WTC11 (cell line): ENCODE measurements around the gene N4BP2L2. TPM values are rescaled to one million over a fixed set of nuclear protein-coding genes. Genes with fewer than 3 reads are reported as not detected.

Experiments
- ATAC-seq: fragments of 200-7000 bp; cut with Tn5 transposase; 2 replicates; pipeline ENCODE4 v1.10.0; 2021; ENCODE audit warnings: mild to moderate bottlenecking, moderate library complexity
- CTCF ChIA-PET: fragments of 300-600 bp; sonication (Branson Sonifier 250); formaldehyde crosslinking; loops from one replicate; lab custom pipeline; 2021; ENCODE audit warnings: antibody characterized with exemption; lab: Charles Lee
- POLR2A ChIA-PET: fragments of 350-600 bp; sonication (Branson Sonifier 250); formaldehyde crosslinking; loops from one replicate; lab custom pipeline; 2021; ENCODE audit warnings: antibody characterized with exemption; lab: Charles Lee
- DNase-seq: peaks from one replicate; pipeline ENCODE4 v3.0.0; 2021; ENCODE audit warnings: low spot score
- H3K27ac Mint-ChIP-seq: 2 replicates; pipeline ENCODE4 v1.8.0; 2021; ENCODE audit warnings: mixed read lengths
- H3K27me3 Mint-ChIP-seq: 2 replicates; pipeline ENCODE4 v1.8.0; 2021; ENCODE audit warnings: low read depth, mild to moderate bottlenecking, moderate library complexity, mixed read lengths
- H3K36me3 Mint-ChIP-seq: 2 replicates; pipeline ENCODE4 v1.8.0; 2021; ENCODE audit warnings: mixed read lengths
- H3K4me1 Mint-ChIP-seq: 2 replicates; pipeline ENCODE4 v1.8.0; 2022; ENCODE audit warnings: mixed read lengths
- H3K4me3 Mint-ChIP-seq: 2 replicates; pipeline ENCODE4 v1.8.0; 2021; ENCODE audit warnings: mild to moderate bottlenecking, moderate library complexity, mixed read lengths
- H3K9me3 Mint-ChIP-seq: 2 replicates; pipeline ENCODE4 v1.8.0; 2021; ENCODE audit warnings: mixed read lengths
- CBFB ChIP-seq: sonication (generic); formaldehyde crosslinking; IDR thresholded peaks from 2 replicates; pipeline ENCODE4 v1.8.1; 2022; ENCODE audit warnings: mild to moderate bottlenecking, low read depth, missing genetic modification reagents
- ELF4 ChIP-seq: sonication (generic); formaldehyde crosslinking; IDR thresholded peaks from 2 replicates; pipeline ENCODE4 v1.8.1; 2022; ENCODE audit warnings: low read depth, mild to moderate bottlenecking, moderate library complexity, missing genetic modification reagents
- EMX1 ChIP-seq: fragments of 250-450 bp; sonication (Bioruptor Pico); IDR thresholded peaks from 2 replicates; pipeline ENCODE4 v1.8.0; 2021; ENCODE audit warnings: mild to moderate bottlenecking
- NR2C2 ChIP-seq: sonication (generic); formaldehyde crosslinking; IDR thresholded peaks from 2 replicates; pipeline ENCODE4 v1.8.0; 2022; ENCODE audit warnings: mild to moderate bottlenecking, missing genetic modification reagents
- NR3C1 ChIP-seq: sonication (generic); formaldehyde crosslinking; conservative IDR thresholded peaks from 2 replicates; pipeline ENCODE4 v1.8.1; 2023; ENCODE audit warnings: low read depth, mild to moderate bottlenecking, missing genetic modification reagents
- OVOL2 ChIP-seq: fragments of 250-450 bp; sonication (Bioruptor Pico); IDR thresholded peaks from 2 replicates; pipeline ENCODE4 v1.9.0; 2021; ENCODE audit warnings: mild to moderate bottlenecking, borderline replicate concordance
- PREB ChIP-seq: sonication (generic); formaldehyde crosslinking; IDR thresholded peaks from 2 replicates; pipeline ENCODE4 v1.8.1; 2022; ENCODE audit warnings: mild to moderate bottlenecking, missing genetic modification reagents, moderate library complexity, borderline replicate concordance
- TEAD4 ChIP-seq: sonication (generic); formaldehyde crosslinking; IDR thresholded peaks from 2 replicates; pipeline ENCODE4 v1.8.0; 2022; ENCODE audit warnings: mild to moderate bottlenecking, missing genetic modification reagents
- ZBTB43 ChIP-seq: sonication (generic); formaldehyde crosslinking; IDR thresholded peaks from 2 replicates; pipeline ENCODE4 v1.8.1; 2023; ENCODE audit warnings: mild to moderate bottlenecking, missing genetic modification reagents
- ZNF121 ChIP-seq: sonication (generic); formaldehyde crosslinking; IDR thresholded peaks from 2 replicates; pipeline ENCODE4 v1.8.0; 2023; ENCODE audit warnings: missing genetic modification reagents
- ZNF232 ChIP-seq: sonication (generic); formaldehyde crosslinking; IDR thresholded peaks from 2 replicates; pipeline ENCODE4 v1.8.0; 2022; ENCODE audit warnings: mild to moderate bottlenecking, missing genetic modification reagents
- total RNA-seq: library from RNA; stranded (reverse); gene quantifications from 3 replicates; pipeline ENCODE4 v1.2.3, GENCODE V29; 2021
- TF ChIP-seq, protein P1 (sequence below): fragments of 250-450 bp; sonication (Bioruptor Pico); conservative IDR thresholded peaks from 2 replicates; pipeline ENCODE4 v1.9.0; 2021; ENCODE audit warnings: mild to moderate bottlenecking
- TF ChIP-seq, protein P2 (sequence below): fragments of 250-450 bp; sonication (Bioruptor Pico); IDR thresholded peaks from 2 replicates; pipeline ENCODE4 v1.9.0; 2021; ENCODE audit warnings: mild to moderate bottlenecking

N4BP2L2 gene
- total RNA-seq, 1 experiment from 2014 or later, result 68.9 TPM

GRCh38 chr13:32496599-32497160 is 41.9 kb downstream of the N4BP2L2 start:
- Mint-ChIP-seq H3K9me3 (no peaks in the 10 kb centered on the region), H3K27me3 (no peaks in the 10 kb centered on the region), H3K36me3 (0 out of 2 replicates have a peak, but pooled peaks cover 2% of the 10 kb centered on the region), H3K27ac (no peak overlapping the region), H3K4me3 (no peak overlapping the region), H3K4me1 (no peaks in the 10 kb centered on the region)
- ChIA-PET POLR2A (no interaction called here), CTCF (no interaction called here)
- no peak for DNase-seq
- ATAC-seq, result no peak
- no peak for TF ChIP-seq CBFB
- TF ChIP-seq NR2C2, result no peak
- TF ChIP-seq, protein P1, sequence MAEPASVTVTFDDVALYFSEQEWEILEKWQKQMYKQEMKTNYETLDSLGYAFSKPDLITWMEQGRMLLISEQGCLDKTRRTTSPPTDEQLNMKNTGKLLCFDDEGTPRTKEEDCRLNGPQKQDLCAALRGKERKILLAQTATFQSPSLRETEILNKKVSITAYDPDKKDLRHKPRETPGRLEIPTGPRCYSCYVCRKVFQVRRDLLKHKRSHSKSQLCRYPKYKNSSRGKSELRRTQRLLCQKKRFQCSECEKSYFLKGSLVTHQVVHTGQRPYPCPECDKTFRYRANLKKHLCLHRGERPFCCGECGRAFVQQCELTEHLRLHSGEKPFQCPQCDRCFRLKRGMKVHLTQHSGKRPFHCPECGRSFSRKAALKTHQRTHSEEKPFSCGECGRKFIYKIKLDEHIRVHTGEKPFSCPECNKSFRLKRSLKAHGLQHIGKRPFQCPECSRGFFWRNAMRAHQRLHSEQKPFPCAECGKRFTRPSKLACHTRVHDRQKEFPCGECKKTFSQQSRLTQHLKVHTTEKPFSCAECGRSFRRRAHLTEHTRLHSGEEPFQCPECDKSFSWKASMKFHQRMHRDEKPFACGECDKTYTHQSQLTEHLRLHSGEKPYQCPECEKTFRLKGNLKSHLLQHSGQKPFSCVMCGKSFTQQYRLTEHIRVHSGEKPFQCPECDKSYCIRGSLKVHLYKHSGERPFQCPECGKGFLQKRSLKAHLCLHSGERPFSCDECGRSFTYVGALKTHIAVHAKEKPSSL (CRISPR knock-in tag), result no peak
- TF ChIP-seq ELF4 (CRISPR knock-in tag), result no peak
- TF ChIP-seq ZNF121 (CRISPR knock-in tag), result no peak
- TF ChIP-seq NR3C1 (CRISPR knock-in tag), result no peak
- TF ChIP-seq ZBTB43 (CRISPR knock-in tag), result no peak
- TF ChIP-seq, all 79 proteins: peak for 0

- Mint-ChIP-seq H3K27ac (no peak overlapping the region), H3K4me3 (no peak overlapping the region), H3K27me3 (no peaks in the 10 kb centered on the region), H3K36me3 (no peaks in the 10 kb centered on the region), H3K4me1 (no peaks in the 10 kb centered on the region), H3K9me3 (no peaks in the 10 kb centered on the region)
- no peak for TF ChIP-seq EMX1 (CRISPR knock-in tag)
- TF ChIP-seq PREB (CRISPR knock-in tag), result no peak
- TF ChIP-seq, protein P1 (CRISPR knock-in tag), result no peak
- TF ChIP-seq OVOL2, result no peak
- no peak for TF ChIP-seq TEAD4 (CRISPR knock-in tag)
- no peak for TF ChIP-seq ZNF232 (CRISPR knock-in tag)
- TF ChIP-seq, protein P2, sequence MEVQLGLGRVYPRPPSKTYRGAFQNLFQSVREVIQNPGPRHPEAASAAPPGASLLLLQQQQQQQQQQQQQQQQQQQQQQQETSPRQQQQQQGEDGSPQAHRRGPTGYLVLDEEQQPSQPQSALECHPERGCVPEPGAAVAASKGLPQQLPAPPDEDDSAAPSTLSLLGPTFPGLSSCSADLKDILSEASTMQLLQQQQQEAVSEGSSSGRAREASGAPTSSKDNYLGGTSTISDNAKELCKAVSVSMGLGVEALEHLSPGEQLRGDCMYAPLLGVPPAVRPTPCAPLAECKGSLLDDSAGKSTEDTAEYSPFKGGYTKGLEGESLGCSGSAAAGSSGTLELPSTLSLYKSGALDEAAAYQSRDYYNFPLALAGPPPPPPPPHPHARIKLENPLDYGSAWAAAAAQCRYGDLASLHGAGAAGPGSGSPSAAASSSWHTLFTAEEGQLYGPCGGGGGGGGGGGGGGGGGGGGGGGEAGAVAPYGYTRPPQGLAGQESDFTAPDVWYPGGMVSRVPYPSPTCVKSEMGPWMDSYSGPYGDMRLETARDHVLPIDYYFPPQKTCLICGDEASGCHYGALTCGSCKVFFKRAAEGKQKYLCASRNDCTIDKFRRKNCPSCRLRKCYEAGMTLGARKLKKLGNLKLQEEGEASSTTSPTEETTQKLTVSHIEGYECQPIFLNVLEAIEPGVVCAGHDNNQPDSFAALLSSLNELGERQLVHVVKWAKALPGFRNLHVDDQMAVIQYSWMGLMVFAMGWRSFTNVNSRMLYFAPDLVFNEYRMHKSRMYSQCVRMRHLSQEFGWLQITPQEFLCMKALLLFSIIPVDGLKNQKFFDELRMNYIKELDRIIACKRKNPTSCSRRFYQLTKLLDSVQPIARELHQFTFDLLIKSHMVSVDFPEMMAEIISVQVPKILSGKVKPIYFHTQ (CRISPR knock-in tag), result no peak
- no peak for DNase-seq
- POLR2A ChIA-PET, result interaction anchor here (0.6 kb wide), 1 partner anchor 30 kb away, joined by 9 read pairs; no protein-coding TSS in a partner anchor
- no peak for ATAC-seq
- CTCF ChIA-PET, result no interaction called here
Observed at GRCh38 chr13:32495841-32496240, 42.8 kb downstream of the N4BP2L2 start.
